CD4-positive, alpha-beta T cell (primary cell): Measurements from ENCODE around the gene IGFBP2. TPM values are rescaled to one million over a fixed set of nuclear protein-coding genes. Genes with fewer than 3 reads are reported as not detected.

Source experiments
- ATAC-seq: fragments of 200-7000 bp; cut with Tn5 transposase; one replicate; pipeline ENCODE4 v1.10.0; 2022; ENCODE audit warnings: mild to moderate bottlenecking; ENCODE audit not compliant: poor library complexity
- CTCF ChIA-PET: fragments of 350-600 bp; sonication (Branson Sonifier 250); formaldehyde crosslinking; loops from one replicate; lab custom pipeline; 2021; ENCODE audit warnings: antibody characterized with exemption, inconsistent platforms; lab: Charles Lee
- POLR2A ChIA-PET: fragments of 350-600 bp; sonication (Branson Sonifier 250); formaldehyde crosslinking; loops from one replicate; lab custom pipeline; 2021; ENCODE audit warnings: antibody characterized with exemption, inconsistent platforms; lab: Charles Lee
- DNase-seq, 14 experiments: peaks; one replicate each; pipeline ENCODE4 v3.0.0-alpha.2; 2013 to 2020; ENCODE audit warnings: mixed read lengths in 2 of 14
- H3K27ac ChIP-seq, 2 donors: one replicate each; pipeline versions ENCODE4 v1.5.1 to v1.7.0; 2013; ENCODE audit warnings: low read length in 2 of 2, low read depth in 1 of 2, mild to moderate bottlenecking in 1 of 2
- H3K27me3 ChIP-seq, 2 experiments: 1 replicate in 1 of 2; 2 replicates in 1 of 2; pipeline versions ENCODE4 v1.6.1 to v1.7.0; 2013; ENCODE audit warnings: low read length in 2 of 2, control low read depth in 1 of 2, mild to moderate bottlenecking in 1 of 2, moderate library complexity in 1 of 2; ENCODE audit not compliant: insufficient read depth in 2 of 2, control insufficient read depth in 1 of 2
- H3K36me3 ChIP-seq: one replicate; pipeline ENCODE4 v1.6.1; 2013; ENCODE audit warnings: low read length, control low read depth; ENCODE audit not compliant: insufficient read depth
- H3K4me1 ChIP-seq: one replicate; pipeline ENCODE4 v1.6.1; 2013; ENCODE audit warnings: low read length, control low read depth; ENCODE audit not compliant: insufficient read depth
- H3K4me3 ChIP-seq: one replicate; pipeline ENCODE4 v1.5.1; 2013; ENCODE audit warnings: mild to moderate bottlenecking, low read length, moderate library complexity
- H3K9me3 ChIP-seq, 2 experiments: 1 replicate in 1 of 2; 2 replicates in 1 of 2; pipeline versions ENCODE4 v1.6.1 to v1.7.0; 2013; ENCODE audit warnings: low read length in 2 of 2, mild to moderate bottlenecking in 2 of 2, control low read depth in 1 of 2, moderate library complexity in 1 of 2; ENCODE audit not compliant: control insufficient read depth in 1 of 2, insufficient read depth in 1 of 2
- H3K27ac Mint-ChIP-seq: one replicate; pipeline ENCODE4 v1.8.0; 2020; ENCODE audit warnings: mixed read lengths
- H3K27me3 Mint-ChIP-seq: one replicate; pipeline ENCODE4 v1.8.0; 2021; ENCODE audit warnings: mixed read lengths
- H3K36me3 Mint-ChIP-seq: one replicate; pipeline ENCODE4 v1.8.0; 2021; ENCODE audit warnings: low read depth, mixed read lengths
- H3K4me1 Mint-ChIP-seq: one replicate; pipeline ENCODE4 v1.8.0; 2021; ENCODE audit warnings: low read depth, mixed read lengths
- H3K4me3 Mint-ChIP-seq: one replicate; pipeline ENCODE4 v1.8.0; 2020; ENCODE audit warnings: mild to moderate bottlenecking, mixed read lengths
- H3K9me3 Mint-ChIP-seq: one replicate; pipeline ENCODE4 v1.8.0; 2020; ENCODE audit warnings: mixed read lengths
- intact Hi-C, 2 experiments: fragments of 100-400 bp; cut with DNase I in 1 of 2; cut with micrococcal nuclease in 1 of 2; formaldehyde crosslinking; loops; one replicate each; pipeline versions ENCODE4 v1.15.1 to v1.9.0; 2023 to 2025; cut with DNase I, micrococcal nuclease
- total RNA-seq, 174 experiments: library from RNA in 2 of 174; stranded (reverse) in 2 of 174; gene quantifications; one replicate each; pipeline ENCODE4 v1.2.3 and lab custom pipeline; 2021 to 2026
- TF ChIP-seq, protein P1 (sequence below): fragments of 200-600 bp; IDR thresholded peaks from one replicate; pipeline ENCODE4 v1.8.0; 2022; ENCODE audit warnings: antibody characterized with exemption, mild to moderate bottlenecking

The IGFBP2 gene
- total RNA-seq, 2 experiments from 2014 or later = not detected

DNA sequence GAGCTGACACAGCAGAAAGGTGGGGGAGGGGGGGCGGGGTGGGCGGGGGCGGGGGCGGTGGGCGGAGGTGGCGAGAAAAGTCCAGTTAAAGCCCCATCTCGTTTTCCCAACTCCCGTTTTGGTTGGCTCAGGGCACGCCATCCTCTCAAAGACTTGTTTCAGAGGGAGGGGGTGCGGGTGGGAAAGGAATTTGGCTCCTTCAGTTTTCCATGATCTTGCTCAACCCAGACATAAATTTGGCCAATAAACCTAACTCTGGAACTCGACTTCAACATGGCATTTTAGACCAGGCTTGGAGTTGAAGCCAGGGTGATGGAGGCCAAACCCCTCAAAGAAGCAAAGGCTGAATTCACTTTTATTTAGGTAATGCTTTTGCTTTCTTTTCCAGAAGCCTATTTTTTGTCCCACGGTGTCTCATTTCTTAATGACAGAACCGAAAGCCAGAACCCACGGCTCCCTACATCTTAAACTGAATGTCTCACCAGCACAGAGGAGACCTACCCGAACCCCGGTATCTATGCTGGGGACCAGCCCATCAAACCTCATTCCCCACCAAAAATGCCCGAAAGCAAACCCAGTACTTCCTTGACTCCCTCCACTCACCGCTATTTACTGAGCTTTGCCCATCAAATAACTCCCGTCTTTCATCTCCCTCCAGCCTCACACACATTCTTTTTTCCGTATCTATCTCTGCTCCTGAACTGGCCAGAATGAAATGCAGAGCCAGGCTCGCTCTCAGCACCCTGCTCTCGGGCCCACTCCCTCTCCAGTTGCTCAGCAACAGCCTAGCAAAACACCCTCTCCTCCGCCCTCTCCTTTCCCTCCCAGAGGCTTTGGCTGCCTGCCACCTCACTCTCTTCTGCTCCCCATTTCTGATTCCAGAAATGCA is 57.9 kb downstream of the IGFBP2 start:
- peaks cover 35% of the 10 kb centered on the region for H3K4me1 Mint-ChIP-seq
- Histone ChIP-seq H3K9me3 (peaks cover 0 to 12% of the 10 kb centered on the region in 2 experiments), H3K27me3 (peaks cover 56 to 72% of the 10 kb centered on the region in 2 experiments), H3K27ac (no peak overlapping the region), H3K4me1 (peaks cover 38% of the 10 kb centered on the region), H3K36me3 (no peaks in the 10 kb centered on the region), H3K4me3 (no peak overlapping the region)
- peak in 6 of 14 experiments; percentile 17 to 68 (median 31) for DNase-seq
- POLR2A ChIA-PET = no interaction called here
- ATAC-seq = peak; percentile 18
- peak overlapping the region; percentile 72 for H3K4me3 Mint-ChIP-seq
- H3K9me3 Mint-ChIP-seq = no peaks in the 10 kb centered on the region
- H3K36me3 Mint-ChIP-seq = no peaks in the 10 kb centered on the region
- no peak overlapping the region for H3K27ac Mint-ChIP-seq
- H3K27me3 Mint-ChIP-seq = peaks cover 77% of the 10 kb centered on the region
- intact Hi-C loops = no loop called here
- TF ChIP-seq, protein P1, sequence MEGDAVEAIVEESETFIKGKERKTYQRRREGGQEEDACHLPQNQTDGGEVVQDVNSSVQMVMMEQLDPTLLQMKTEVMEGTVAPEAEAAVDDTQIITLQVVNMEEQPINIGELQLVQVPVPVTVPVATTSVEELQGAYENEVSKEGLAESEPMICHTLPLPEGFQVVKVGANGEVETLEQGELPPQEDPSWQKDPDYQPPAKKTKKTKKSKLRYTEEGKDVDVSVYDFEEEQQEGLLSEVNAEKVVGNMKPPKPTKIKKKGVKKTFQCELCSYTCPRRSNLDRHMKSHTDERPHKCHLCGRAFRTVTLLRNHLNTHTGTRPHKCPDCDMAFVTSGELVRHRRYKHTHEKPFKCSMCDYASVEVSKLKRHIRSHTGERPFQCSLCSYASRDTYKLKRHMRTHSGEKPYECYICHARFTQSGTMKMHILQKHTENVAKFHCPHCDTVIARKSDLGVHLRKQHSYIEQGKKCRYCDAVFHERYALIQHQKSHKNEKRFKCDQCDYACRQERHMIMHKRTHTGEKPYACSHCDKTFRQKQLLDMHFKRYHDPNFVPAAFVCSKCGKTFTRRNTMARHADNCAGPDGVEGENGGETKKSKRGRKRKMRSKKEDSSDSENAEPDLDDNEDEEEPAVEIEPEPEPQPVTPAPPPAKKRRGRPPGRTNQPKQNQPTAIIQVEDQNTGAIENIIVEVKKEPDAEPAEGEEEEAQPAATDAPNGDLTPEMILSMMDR = no peak
- CTCF ChIA-PET = no interaction called here

DNA sequence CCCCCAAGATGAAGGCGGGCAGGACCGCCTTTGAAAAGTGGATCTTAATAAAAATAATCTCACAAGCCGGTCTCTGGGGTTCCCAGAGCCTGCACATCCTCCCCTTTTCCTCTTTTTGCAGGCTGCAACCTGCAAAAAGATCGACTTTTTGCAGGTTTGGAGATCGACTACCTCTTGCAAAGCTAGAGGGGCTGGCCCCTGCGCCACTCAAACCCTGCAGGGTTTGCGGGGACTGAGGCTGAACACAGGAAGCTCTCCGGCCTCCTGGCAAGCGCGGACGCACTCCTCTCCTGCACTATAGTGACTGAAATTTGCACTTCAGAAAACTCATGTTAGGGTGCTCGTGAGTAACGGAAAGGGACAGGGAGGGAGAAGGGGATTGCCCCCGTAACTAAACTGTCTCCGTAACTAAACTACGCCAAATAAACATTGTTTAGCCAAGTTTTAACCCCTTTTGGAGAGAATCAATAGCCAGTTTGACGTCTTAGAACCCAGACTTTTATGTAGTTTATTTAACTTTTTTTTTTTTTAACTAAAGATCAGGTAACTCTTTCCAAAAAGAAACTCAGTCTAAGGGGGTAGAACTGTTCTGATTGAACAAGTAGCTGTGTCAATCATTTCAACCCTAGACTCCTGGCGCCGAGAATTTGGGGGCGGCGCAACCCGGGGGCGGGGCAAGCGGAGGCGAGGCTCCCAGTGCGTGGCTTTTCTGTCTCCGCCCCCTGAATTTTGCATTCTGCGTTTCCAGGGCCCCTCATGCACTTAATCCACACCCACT is 59.6 kb downstream of the IGFBP2 start:
- TF ChIP-seq, protein P1 = no peak
- Mint-ChIP-seq H3K4me1 (peaks cover 35% of the 10 kb centered on the region), H3K27ac (peak overlapping the region; percentile 80), H3K9me3 (no peaks in the 10 kb centered on the region), H3K4me3 (peak overlapping the region; percentile 82), H3K36me3 (no peaks in the 10 kb centered on the region), H3K27me3 (peaks cover 61% of the 10 kb centered on the region)
- ChIA-PET CTCF (no interaction called here), POLR2A (interaction anchor here (0.6 kb wide), 1 partner anchor 593 kb away, joined by 3 read pairs; no protein-coding TSS in a partner anchor)
- peaks cover 0 to 12% of the 10 kb centered on the region in 2 experiments for H3K9me3 ChIP-seq
- peak in 11 of 14 experiments; percentile 15 to 75 (median 55) for DNase-seq
- H3K27me3 ChIP-seq = peaks cover 51 to 75% of the 10 kb centered on the region in 2 experiments
- no peak overlapping the region for H3K27ac ChIP-seq
- peaks cover 38% of the 10 kb centered on the region for H3K4me1 ChIP-seq
- peak overlapping the region; percentile 44 for H3K4me3 ChIP-seq
- ATAC-seq = peak; percentile 61
- intact Hi-C loops = no loop called here
- no peaks in the 10 kb centered on the region for H3K36me3 ChIP-seq

DNA sequence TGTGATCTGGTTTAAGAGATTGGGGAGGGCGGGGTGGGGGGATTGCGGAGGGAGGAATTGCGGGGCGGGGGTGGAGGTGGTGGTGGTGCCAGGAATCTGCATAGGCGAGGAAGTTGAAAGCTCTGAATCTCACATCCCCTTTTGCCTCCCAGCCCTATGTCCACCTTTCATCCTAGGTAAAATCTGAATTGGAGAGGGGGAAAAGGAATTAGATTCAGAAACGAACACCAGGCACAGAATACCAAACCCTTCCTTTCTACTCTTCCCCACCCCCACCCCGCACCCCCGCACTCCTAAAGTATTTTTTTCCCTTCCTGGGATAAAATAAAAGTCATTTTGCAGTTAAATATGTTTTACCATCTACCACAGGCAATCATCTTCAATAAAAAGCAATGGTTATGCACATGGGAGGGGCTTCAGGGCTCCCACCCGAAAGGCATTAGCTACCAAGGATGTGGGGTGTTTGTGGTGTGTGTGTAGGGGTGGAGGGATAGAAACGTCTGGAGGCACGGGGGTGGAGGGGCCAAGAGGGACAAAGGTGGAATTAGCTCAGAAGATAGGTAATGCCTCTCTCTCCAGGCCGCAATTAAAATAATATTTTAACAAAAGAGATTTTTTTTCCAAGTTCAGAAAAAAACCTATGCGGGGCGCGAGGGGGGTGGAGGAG is 60.3 kb downstream of the IGFBP2 start:
- CTCF ChIA-PET = no interaction called here
- peak overlapping the region; percentile 44 for H3K4me3 ChIP-seq
- intact Hi-C loops = no loop called here
- peaks cover 58% of the 10 kb centered on the region for H3K27me3 Mint-ChIP-seq
- H3K9me3 ChIP-seq = peaks cover 0 to 12% of the 10 kb centered on the region in 2 experiments
- H3K4me3 Mint-ChIP-seq = peak overlapping the region; percentile 77
- DNase-seq (no peak), ATAC-seq (no peak)
- no peak overlapping the region for H3K27ac Mint-ChIP-seq
- H3K27ac ChIP-seq = no peak overlapping the region
- no peaks in the 10 kb centered on the region for H3K9me3 Mint-ChIP-seq
- POLR2A ChIA-PET = no interaction called here
- peaks cover 35% of the 10 kb centered on the region for H3K4me1 Mint-ChIP-seq
- H3K36me3 Mint-ChIP-seq = no peaks in the 10 kb centered on the region
- H3K36me3 ChIP-seq = no peaks in the 10 kb centered on the region
- H3K27me3 ChIP-seq = peaks cover 53 to 74% of the 10 kb centered on the region in 2 experiments
- TF ChIP-seq, protein P1 = no peak
- peaks cover 38% of the 10 kb centered on the region for H3K4me1 ChIP-seq
